Common myeloid progenitor, CD34-positive (primary cell): ENCODE results near the gene BARX2. TPM values are rescaled to one million over a fixed set of nuclear protein-coding genes. Genes with fewer than 3 reads are reported as not detected.
"Not testable (repeated sequence)": the region's sequence is repeated elsewhere in the genome, so short reads cannot be mapped to it uniquely, and the experiment has no call there.

Experiments used
- CTCF ChIA-PET: fragments of 350-600 bp; sonication (Branson Sonifier 250); formaldehyde crosslinking; loops from one replicate; lab custom pipeline; 2021; ENCODE audit warnings: antibody characterized with exemption; lab: Charles Lee
- POLR2A ChIA-PET: fragments of 350-600 bp; sonication (Branson Sonifier 250); formaldehyde crosslinking; loops from one replicate; lab custom pipeline; 2021; ENCODE audit warnings: antibody characterized with exemption; lab: Charles Lee
- DNase-seq, 3 donors: peaks; one replicate each; pipeline versions ENCODE4 v3.0.0 to v3.0.0-alpha.2; 2013
- H3K27ac ChIP-seq, 2 experiments: 1 replicate in 1 of 2; 2 replicates in 1 of 2; pipeline ENCODE4 v1.7.0; 2013; ENCODE audit warnings: inconsistent platforms in 2 of 2, low read length in 2 of 2, mild to moderate bottlenecking in 2 of 2, low read depth in 1 of 2, moderate library complexity in 1 of 2; ENCODE audit not compliant: severe bottlenecking in 2 of 2, insufficient read depth in 1 of 2, poor library complexity in 1 of 2
- H3K27me3 ChIP-seq, 5 experiments: replicated peaks in 2 of 5; 1 replicate in 3 of 5; 2 replicates in 2 of 5; pipeline versions ENCODE4 v1.6.1 to v1.7.0; 2013; ENCODE audit warnings: low read length in 4 of 5, mild to moderate bottlenecking in 2 of 5, moderate library complexity in 2 of 5, inconsistent platforms in 1 of 5; ENCODE audit not compliant: insufficient read depth in 5 of 5, control insufficient read depth in 4 of 5
- H3K36me3 ChIP-seq, 4 experiments: 1 replicate in 2 of 4; 2 replicates in 2 of 4; pipeline versions ENCODE4 v1.6.1 to v1.7.0; 2013; ENCODE audit warnings: low read length in 3 of 4, control low read depth in 1 of 4, mild to moderate bottlenecking in 1 of 4; ENCODE audit not compliant: control insufficient read depth in 4 of 4, insufficient read depth in 4 of 4
- H3K4me1 ChIP-seq, 4 experiments: 1 replicate in 3 of 4; 2 replicates in 1 of 4; pipeline versions ENCODE4 v1.6.1 to v1.7.1; 2013; ENCODE audit warnings: low read length in 3 of 4, mild to moderate bottlenecking in 3 of 4, control low read depth in 1 of 4, inconsistent platforms in 1 of 4, moderate library complexity in 1 of 4; ENCODE audit not compliant: control insufficient read depth in 4 of 4, insufficient read depth in 4 of 4; ENCODE audit errors: control extremely low read depth in 1 of 4
- H3K4me3 ChIP-seq, 7 experiments: 1 replicate in 4 of 7; 2 replicates in 3 of 7; pipeline versions ENCODE4 v1.5.1 to v1.7.0; 2013; ENCODE audit warnings: mild to moderate bottlenecking in 7 of 7, low read length in 6 of 7, moderate library complexity in 6 of 7, inconsistent platforms in 2 of 7, low read depth in 2 of 7, control low read depth in 1 of 7; ENCODE audit not compliant: insufficient read depth in 4 of 7, control insufficient read depth in 1 of 7; ENCODE audit errors: extremely low read depth in 1 of 7
- H3K9me3 ChIP-seq, 5 experiments: 1 replicate in 4 of 5; 2 replicates in 1 of 5; pipeline versions ENCODE4 v1.6.1 to v1.7.1; 2013; ENCODE audit warnings: low read length in 4 of 5, mild to moderate bottlenecking in 2 of 5, inconsistent platforms in 1 of 5, low read depth in 1 of 5, moderate library complexity in 1 of 5; ENCODE audit not compliant: control insufficient read depth in 4 of 5, insufficient read depth in 2 of 5; ENCODE audit errors: control extremely low read depth in 1 of 5
- WGBS: methylation state at CpG from one replicate; pipeline ENCODE4 v1.1.5; 2013; ENCODE audit not compliant: insufficient coverage; 5-methylcytosine and 5-hydroxymethylcytosine counted together
- polyA plus RNA-seq: library from polyadenylated mRNA; unstranded; fragments of 120-200 nt; gene quantifications from one replicate; pipeline ENCODE4 v1.2.1, GENCODE V29; 2013

Gene BARX2, protein sequence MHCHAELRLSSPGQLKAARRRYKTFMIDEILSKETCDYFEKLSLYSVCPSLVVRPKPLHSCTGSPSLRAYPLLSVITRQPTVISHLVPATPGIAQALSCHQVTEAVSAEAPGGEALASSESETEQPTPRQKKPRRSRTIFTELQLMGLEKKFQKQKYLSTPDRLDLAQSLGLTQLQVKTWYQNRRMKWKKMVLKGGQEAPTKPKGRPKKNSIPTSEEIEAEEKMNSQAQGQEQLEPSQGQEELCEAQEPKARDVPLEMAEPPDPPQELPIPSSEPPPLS
- not detected for polyA plus RNA-seq

DNA sequence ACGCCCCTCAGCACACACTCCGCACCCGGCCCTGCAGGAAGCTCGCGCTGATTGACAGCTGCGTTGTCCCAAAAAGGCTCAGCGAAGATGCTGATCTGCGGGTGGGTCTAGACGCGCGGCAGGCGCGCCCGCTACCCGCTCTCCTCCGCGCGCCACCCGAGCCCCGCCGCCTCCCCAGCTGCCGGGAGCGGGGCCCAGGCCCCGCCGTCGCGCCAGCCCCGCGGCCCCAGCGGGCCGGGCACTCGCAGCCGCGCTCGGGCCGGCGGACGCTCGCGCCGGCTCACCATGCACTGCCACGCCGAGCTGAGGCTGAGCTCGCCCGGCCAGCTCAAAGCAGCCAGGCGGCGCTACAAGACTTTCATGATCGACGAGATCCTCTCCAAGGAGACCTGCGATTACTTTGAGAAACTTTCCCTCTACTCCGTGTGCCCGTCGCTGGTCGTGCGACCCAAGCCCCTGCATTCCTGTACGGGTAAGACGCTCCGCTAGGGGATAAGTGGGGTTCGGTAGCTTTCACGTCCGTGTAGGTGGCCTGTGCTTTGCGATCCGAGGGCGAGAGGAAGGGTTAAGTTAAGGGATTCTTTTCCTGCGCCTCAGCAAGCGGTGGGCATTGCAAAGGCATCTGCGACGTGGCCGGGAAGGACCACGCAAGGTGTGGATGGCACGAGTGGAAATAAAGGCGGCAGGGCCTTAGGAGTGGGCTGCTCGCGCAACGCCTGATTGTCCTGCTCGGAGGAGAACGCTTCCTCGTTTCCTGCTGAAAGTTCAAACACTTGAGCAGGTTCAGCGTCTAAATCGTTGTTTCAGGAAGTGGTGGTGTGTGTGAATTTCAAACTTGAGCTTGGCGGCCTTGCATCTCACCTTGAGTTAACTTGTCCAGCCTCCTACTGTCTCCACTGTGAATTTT is at the start of gene BARX2:
BARX2 (plus strand) TSS at position 98 of the 907 bp plus-strand sequence; CDS start at position 286, 188 bp downstream.
- WGBS = 2% methylated on average over 71 of the region's 81 CpGs
- DNase-seq = peak; percentile 57 to 72 (median 67)
- H3K27me3 ChIP-seq = peaks cover 24 to 98% (median 55%) of the 10 kb centered on the region in 5 experiments
- H3K27ac ChIP-seq = no peak within 1 kb of the TSS
- H3K36me3 ChIP-seq = no peaks in the 10 kb centered on the region
- no peaks in the 10 kb centered on the region for H3K9me3 ChIP-seq
- H3K4me3 ChIP-seq = peak within 1 kb of the TSS in 6 of 7 experiments; percentile 23 to 63 (median 34)
- POLR2A ChIA-PET = no interaction called here
- CTCF ChIA-PET = interaction anchor here (0.7 to 3.1 kb wide), 6 partner anchors 9 to 374 kb away, joined by 3 to 26 read pairs (median 6); no protein-coding TSS in a partner anchor
- H3K4me1 ChIP-seq = peaks cover 0 to 34% (median 31%) of the 10 kb centered on the region in 4 experiments

DNA sequence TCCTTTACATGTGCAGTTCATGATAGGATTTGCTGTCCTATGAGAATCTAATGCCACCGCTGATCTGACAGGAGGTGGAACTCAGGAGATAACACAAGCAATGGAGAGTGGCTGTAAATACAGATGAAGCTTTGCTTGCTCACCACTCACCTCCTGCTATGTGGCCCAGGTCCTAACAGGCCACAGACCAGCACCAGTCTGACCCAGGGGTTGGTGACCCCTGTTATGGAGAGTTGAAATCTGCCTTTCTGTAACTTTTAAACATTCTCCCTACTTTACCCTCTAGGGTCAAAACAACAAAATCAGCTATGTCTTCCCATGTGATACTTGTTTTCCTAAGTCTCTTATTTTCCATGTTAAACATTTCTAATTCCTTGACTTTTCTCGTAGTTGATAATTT is 48.7 kb upstream of the BARX2 start:
- Histone ChIP-seq H3K9me3 (no peaks in the 10 kb centered on the region), H3K4me1 (peaks cover 6 to 17% (median 11%) of the 10 kb centered on the region in 4 experiments), H3K4me3 (no peak overlapping the region), H3K27me3 (no peaks in the 10 kb centered on the region), H3K36me3 (no peaks in the 10 kb centered on the region), H3K27ac (no peak overlapping the region)
- no peak for DNase-seq
- whole genome bisulfite sequencing = 100% methylated on average over 1 of the region's 2 CpGs
- CTCF ChIA-PET = interaction anchor here (2.8 to 3.5 kb wide), 2 partner anchors 9 to 98 kb away, joined by 11 to 19 read pairs; no protein-coding TSS in a partner anchor
- POLR2A ChIA-PET = no interaction called here

DNA sequence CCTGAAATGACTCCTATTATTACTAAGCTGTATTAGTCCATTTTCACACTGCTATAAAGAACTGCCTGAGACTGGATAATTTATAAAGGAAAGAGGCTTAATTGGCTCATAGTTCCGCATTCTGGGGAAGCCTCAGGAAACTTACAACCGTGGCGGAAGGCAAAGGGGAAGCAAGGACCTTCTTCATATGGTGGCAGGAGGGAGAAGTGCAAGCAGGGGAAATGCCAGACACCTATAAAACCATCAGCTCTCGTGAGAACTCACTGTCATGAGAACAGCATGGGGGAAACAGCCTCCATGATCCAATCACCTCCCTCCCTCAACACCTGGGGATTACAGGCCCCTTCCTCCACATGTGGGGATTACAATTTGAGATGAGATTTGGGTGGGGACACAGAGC is 47.9 kb upstream of the BARX2 start:
- H3K36me3 ChIP-seq, H3K4me3 ChIP-seq, H3K9me3 ChIP-seq, H3K27me3 ChIP-seq, H3K27ac ChIP-seq, POLR2A ChIA-PET: not testable (repeated sequence)
- CTCF ChIA-PET = interaction anchor here (0.9 to 3.5 kb wide), 4 partner anchors 10 to 210 kb away, joined by 4 to 19 read pairs (median 15); no protein-coding TSS in a partner anchor
- DNase-seq = peak in 2 of 3 donors; percentile 57 to 64
- H3K4me1 ChIP-seq = peaks cover 6 to 17% (median 11%) of the 10 kb centered on the region in 4 experiments
- no CpG with 5 or more reads among the region's 4 CpGs for WGBS

DNA sequence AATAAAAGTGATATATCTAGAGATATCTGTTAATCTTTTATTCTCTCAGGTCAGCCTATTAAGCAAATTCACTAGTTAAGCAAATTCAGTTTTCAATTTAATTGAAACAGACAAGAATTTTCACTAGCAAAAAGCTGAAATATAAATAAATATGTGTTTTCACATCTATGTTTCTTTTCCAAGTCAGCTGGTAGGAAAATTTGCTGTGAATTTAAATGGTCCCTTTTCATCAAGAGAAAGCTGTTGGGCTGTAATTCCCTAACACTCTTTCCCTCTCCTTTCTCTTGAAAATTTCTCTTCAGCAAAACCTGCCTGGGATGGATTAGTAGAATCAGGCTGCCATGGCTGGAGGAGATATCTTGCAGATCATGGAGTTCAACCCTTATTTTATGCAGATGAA is 46.9 kb upstream of the BARX2 start:
- Histone ChIP-seq H3K36me3 (no peaks in the 10 kb centered on the region), H3K27me3 (no peaks in the 10 kb centered on the region), H3K4me1 (peaks cover 5 to 12% (median 10%) of the 10 kb centered on the region in 4 experiments), H3K27ac (no peak overlapping the region), H3K4me3 (no peak overlapping the region), H3K9me3 (no peaks in the 10 kb centered on the region)
- POLR2A ChIA-PET = no interaction called here
- no peak for DNase-seq
- CTCF ChIA-PET = interaction anchor here (0.8 to 3.5 kb wide), 9 partner anchors 11 to 443 kb away, joined by 3 to 19 read pairs (median 4); no protein-coding TSS in a partner anchor

DNA sequence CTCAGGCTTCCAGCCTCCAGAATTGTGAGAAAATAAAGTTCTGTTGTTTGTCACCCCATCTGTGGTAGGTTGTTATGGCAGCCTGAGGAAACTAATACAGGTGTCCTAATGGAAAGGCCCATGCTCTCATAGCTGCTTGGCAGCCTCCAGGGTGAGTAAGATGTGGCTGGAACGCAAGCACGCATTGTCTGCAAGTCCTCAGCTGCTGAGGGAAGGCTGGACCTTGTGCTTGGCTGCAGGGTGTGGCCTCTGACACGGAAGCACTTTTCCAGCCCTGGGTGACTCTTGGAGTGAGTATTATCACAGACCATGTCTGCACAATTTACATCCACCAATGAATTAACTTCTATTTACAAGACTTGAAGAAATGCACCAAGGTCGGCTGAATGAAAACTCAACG is 44.4 kb upstream of the BARX2 start:
- ChIA-PET CTCF (interaction anchor here (1.0 to 3.6 kb wide), 11 partner anchors 11 to 445 kb away, joined by 3 to 38 read pairs (median 5); no protein-coding TSS in a partner anchor), POLR2A (no interaction called here)
- no peaks in the 10 kb centered on the region for H3K9me3 ChIP-seq
- 95% methylated on average over 2 of the region's 5 CpGs for WGBS
- H3K36me3 ChIP-seq = no peaks in the 10 kb centered on the region
- H3K27ac ChIP-seq = no peak overlapping the region
- no peak for DNase-seq
- no peaks in the 10 kb centered on the region for H3K27me3 ChIP-seq
- peaks cover 0 to 2% (median 0%) of the 10 kb centered on the region in 4 experiments for H3K4me1 ChIP-seq
- no peak overlapping the region for H3K4me3 ChIP-seq

DNA sequence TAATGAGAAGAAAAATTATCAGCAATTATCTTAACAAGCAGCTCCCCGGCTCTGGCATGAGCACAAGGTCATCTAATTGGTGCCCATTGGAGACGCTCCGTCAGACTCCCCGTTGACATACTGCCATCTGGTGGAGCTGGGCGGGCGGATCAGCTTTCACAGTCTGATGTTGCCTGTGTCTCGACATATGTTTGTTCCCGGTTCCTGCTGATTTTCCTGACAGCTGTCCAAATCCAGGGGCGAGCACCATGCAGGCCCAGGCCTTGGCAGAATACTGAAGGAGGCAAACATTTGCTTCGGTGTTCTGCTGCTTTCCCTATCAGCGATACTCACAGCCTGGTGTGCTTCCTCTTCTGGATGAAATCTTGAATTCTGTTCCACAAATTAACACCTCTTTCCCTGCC is 43.8 kb upstream of the BARX2 start:
- Histone ChIP-seq H3K9me3 (no peaks in the 10 kb centered on the region), H3K36me3 (no peaks in the 10 kb centered on the region), H3K27ac (no peak overlapping the region), H3K4me3 (peak overlapping the region in 1 of 7 experiments; percentile 42), H3K4me1 (peaks cover 0 to 2% (median 0%) of the 10 kb centered on the region in 4 experiments), H3K27me3 (no peaks in the 10 kb centered on the region)
- 0% methylated on average over 9 of the region's 11 CpGs for WGBS
- peak; percentile 64 to 77 (median 75) for DNase-seq
- POLR2A ChIA-PET = no interaction called here
- CTCF ChIA-PET = interaction anchor here (1.0 to 3.6 kb wide), 12 partner anchors 11 to 445 kb away, joined by 3 to 38 read pairs (median 4); no protein-coding TSS in a partner anchor
